ENCODE data around the gene STUB1. TPM values are rescaled to one million over a fixed set of nuclear protein-coding genes. Genes with fewer than 3 reads are reported as not detected.

Gene STUB1
- total RNA-seq, 1 experiment from 2014 or later, result 102 TPM

DNA sequence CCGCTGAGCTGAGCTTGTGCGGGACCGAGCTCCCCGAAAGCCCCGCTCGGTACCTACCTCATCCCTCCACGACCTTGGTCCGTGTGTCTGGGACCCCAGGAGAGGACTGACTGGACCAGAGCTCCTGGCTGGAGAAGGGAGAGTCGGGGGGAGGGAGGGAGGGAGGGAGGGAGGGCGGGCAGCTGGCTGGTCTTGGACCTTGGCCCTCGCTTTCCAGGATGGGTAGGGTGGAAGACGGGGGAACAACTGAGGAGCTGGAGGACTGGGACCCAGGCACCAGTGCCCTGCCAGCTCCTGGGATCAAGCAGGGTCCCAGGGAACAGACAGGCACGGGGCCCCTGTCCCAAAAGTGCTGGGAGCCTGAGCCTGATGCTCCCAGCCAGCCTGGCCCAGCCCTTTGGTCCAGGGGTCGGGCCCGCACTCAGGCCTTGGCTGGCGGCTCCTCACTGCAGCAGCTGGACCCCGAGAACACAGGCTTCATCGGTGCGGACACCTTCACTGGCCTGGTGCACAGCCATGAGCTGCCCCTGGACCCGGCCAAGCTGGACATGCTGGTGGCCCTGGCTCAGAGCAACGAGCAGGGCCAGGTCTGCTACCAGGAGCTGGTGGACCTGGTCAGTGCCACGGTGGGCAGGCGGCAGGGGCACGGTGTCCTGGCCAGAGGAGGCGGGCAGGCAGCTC, 4.2 kb upstream of the STUB1 start:
- H2BK120ac ChIP-seq (ENCODE audit: low read depth, low read length, poor library complexity, severe bottlenecking), result no peak overlapping the region
- H3K4me3 Mint-ChIP-seq, result peak overlapping the region; percentile 31 to 46; a peak in 3 of 5 replicates
- no CpG with 5 or more reads among the region's 25 CpGs for WGBS (ENCODE audit: extremely low coverage, insufficient read length, low lambda C conversion rate)

More for the DNA sequence above, 4.2 kb upstream of the STUB1 start:
- Histone ChIP-seq H4K20me1 (ENCODE audit: control insufficient read depth, insufficient read depth, insufficient read length) (no peaks in the 10 kb centered on the region), H3K79me1 (ENCODE audit: insufficient read depth, low read depth, low read length, poor library complexity, severe bottlenecking) (no peaks in the 10 kb centered on the region), H3K4ac (ENCODE audit: low read depth, low read length) (no peak overlapping the region), H3K27ac (ENCODE audit: insufficient read length, low read depth, low read length) (no peak overlapping the region), H2AK5ac (ENCODE audit: insufficient read length, low read length) (no peak overlapping the region), H2BK5ac (ENCODE audit: insufficient read length, low read length) (no peak overlapping the region), H3K14ac (ENCODE audit: insufficient read depth, low read length) (no peak overlapping the region), H3K9me3 (ENCODE audit: control insufficient read depth, low read depth, low read length) (no peaks in the 10 kb centered on the region), H4K5ac (ENCODE audit: insufficient read length, low read depth, low read length) (no peak overlapping the region), H2AFZ (ENCODE audit: low read length) (no peak overlapping the region), H4K8ac (replicated peaks; ENCODE audit: insufficient read length, low read depth, low read length) (no peak overlapping the region), H4K91ac (ENCODE audit: insufficient read length, low read depth, low read length) (no peak overlapping the region), H3K56ac (ENCODE audit: insufficient read length, low read depth, low read length) (no peak overlapping the region), H3K79me2 (ENCODE audit: insufficient read depth, low read length) (no peaks in the 10 kb centered on the region), H2BK20ac (ENCODE audit: low read depth, low read length, poor library complexity, severe bottlenecking) (no peak overlapping the region), H3T11ph (ENCODE audit: low read length) (no peak overlapping the region), H2BK15ac (ENCODE audit: low read depth, low read length) (no peak overlapping the region), H3K9ac (ENCODE audit: extremely low read depth, insufficient read length, low read length) (no peak overlapping the region), H2BK12ac (ENCODE audit: insufficient read length, low read depth, low read length) (no peak overlapping the region), H3K4me2 (ENCODE audit: insufficient read depth, insufficient read length, low read length) (peak overlapping the region; percentile 53), H3K23ac (ENCODE audit: insufficient read length, low read depth, low read length) (no peak overlapping the region), H3K18ac (ENCODE audit: insufficient read length, low read depth, low read length) (no peak overlapping the region), H3K23me2 (ENCODE audit: insufficient read length, low read depth, low read length, poor library complexity, severe bottlenecking) (peaks cover 13% of the 10 kb centered on the region), H3K4me1 (ENCODE audit: insufficient read depth, low read length) (no peaks in the 10 kb centered on the region), H3K27me3 (ENCODE audit: insufficient read depth, low read length) (no peaks in the 10 kb centered on the region)
- peaks cover 14 to 24% of the 10 kb centered on the region in 2 experiments for H3K4me1 Mint-ChIP-seq
- TF ChIP-seq, protein P1, sequence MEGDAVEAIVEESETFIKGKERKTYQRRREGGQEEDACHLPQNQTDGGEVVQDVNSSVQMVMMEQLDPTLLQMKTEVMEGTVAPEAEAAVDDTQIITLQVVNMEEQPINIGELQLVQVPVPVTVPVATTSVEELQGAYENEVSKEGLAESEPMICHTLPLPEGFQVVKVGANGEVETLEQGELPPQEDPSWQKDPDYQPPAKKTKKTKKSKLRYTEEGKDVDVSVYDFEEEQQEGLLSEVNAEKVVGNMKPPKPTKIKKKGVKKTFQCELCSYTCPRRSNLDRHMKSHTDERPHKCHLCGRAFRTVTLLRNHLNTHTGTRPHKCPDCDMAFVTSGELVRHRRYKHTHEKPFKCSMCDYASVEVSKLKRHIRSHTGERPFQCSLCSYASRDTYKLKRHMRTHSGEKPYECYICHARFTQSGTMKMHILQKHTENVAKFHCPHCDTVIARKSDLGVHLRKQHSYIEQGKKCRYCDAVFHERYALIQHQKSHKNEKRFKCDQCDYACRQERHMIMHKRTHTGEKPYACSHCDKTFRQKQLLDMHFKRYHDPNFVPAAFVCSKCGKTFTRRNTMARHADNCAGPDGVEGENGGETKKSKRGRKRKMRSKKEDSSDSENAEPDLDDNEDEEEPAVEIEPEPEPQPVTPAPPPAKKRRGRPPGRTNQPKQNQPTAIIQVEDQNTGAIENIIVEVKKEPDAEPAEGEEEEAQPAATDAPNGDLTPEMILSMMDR (conservative IDR thresholded peaks at IDR 0.05), result no peak
- peaks cover 3% of the 10 kb centered on the region; the same call in 1 of the 2 replicates for H3K27me3 Mint-ChIP-seq (ENCODE audit: low read depth)
- no peaks in the 10 kb centered on the region for H3K9me3 Mint-ChIP-seq
- peaks cover 8 to 15% (median 10%) of the 10 kb centered on the region in 3 experiments; a peak in 6 of 7 replicates for H3K36me3 Mint-ChIP-seq (ENCODE audit: insufficient read depth in 1 of 3, low read depth in 3 of 3)
- no peak for DNase-seq
- no peak overlapping the region for H3K27ac Mint-ChIP-seq

All from H9 (cell line).